DOHH2 (cell line): ENCODE results near the gene SNRPA.
A peak's percentile ranks its signal among the peaks of the same experiment; 100 is the strongest.

Experiments
- H3F3A ChIP-seq: fragments of 200-600 bp; sonication (generic), shearing (Covaris generic); 2 replicates; pipeline ENCODE4 v1.6.0; 2016; ENCODE audit warnings: antibody characterized with exemption, mild to moderate bottlenecking; ENCODE audit not compliant: control insufficient read depth, insufficient read depth
- H3K27ac ChIP-seq: fragments of 200-600 bp; sonication (generic); 2 replicates; pipeline ENCODE4 v1.5.1; 2014; ENCODE audit warnings: low read depth, mild to moderate bottlenecking, low read length, moderate library complexity
- H3K27me3 ChIP-seq: fragments of 200-600 bp; sonication (generic); 2 replicates; pipeline ENCODE4 v1.6.1; 2014; ENCODE audit warnings: mild to moderate bottlenecking, low read length, mixed read lengths; ENCODE audit not compliant: control insufficient read depth
- H3K36me3 ChIP-seq: fragments of 200-600 bp; sonication (generic); 2 replicates; pipeline ENCODE4 v1.6.1; 2014; ENCODE audit warnings: mild to moderate bottlenecking, low read length, moderate library complexity, mixed read lengths; ENCODE audit not compliant: control insufficient read depth
- H3K4me1 ChIP-seq: fragments of 200-600 bp; sonication (generic); 2 replicates; pipeline ENCODE4 v1.6.1; 2014; ENCODE audit warnings: mild to moderate bottlenecking, low read length, mixed read lengths; ENCODE audit not compliant: control insufficient read depth
- H3K4me2 ChIP-seq: fragments of 200-600 bp; sonication (generic); 2 replicates; pipeline ENCODE4 v1.6.0; 2014; ENCODE audit warnings: mild to moderate bottlenecking, low read length, moderate library complexity
- H3K4me3 ChIP-seq: fragments of 200-600 bp; sonication (generic); 2 replicates; pipeline ENCODE4 v1.5.1; 2014; ENCODE audit warnings: mild to moderate bottlenecking, low read length, mixed read lengths
- H3K79me2 ChIP-seq: fragments of 200-600 bp; sonication (generic); 2 replicates; pipeline ENCODE4 v1.6.1; 2014; ENCODE audit warnings: mild to moderate bottlenecking, low read length, mixed read lengths; ENCODE audit not compliant: control insufficient read depth
- H3K9me2 ChIP-seq: fragments of 200-600 bp; sonication (generic); replicated peaks from 2 replicates; pipeline ENCODE4 v1.6.1; 2014; ENCODE audit warnings: mild to moderate bottlenecking, low read length, mixed read lengths; ENCODE audit not compliant: control insufficient read depth
- H3K9me3 ChIP-seq: fragments of 200-600 bp; sonication (generic); 2 replicates; pipeline ENCODE4 v1.6.1; 2014; ENCODE audit warnings: antibody characterized with exemption, low read length, mixed read lengths; ENCODE audit not compliant: control insufficient read depth, insufficient read depth
- H4K20me1 ChIP-seq: fragments of 200-600 bp; sonication (generic); 2 replicates; pipeline ENCODE4 v1.6.0; 2014; ENCODE audit warnings: low read depth, mild to moderate bottlenecking, antibody characterized with exemption, low read length, moderate library complexity; ENCODE audit not compliant: control insufficient read depth, insufficient read depth
- CTCF ChIP-seq: fragments of 200-600 bp; sonication (generic); IDR thresholded peaks from one replicate; pipeline ENCODE4 v1.5.1; 2014; ENCODE audit warnings: antibody characterized with exemption, mild to moderate bottlenecking, low read depth, low read length; ENCODE audit not compliant: poor library complexity, severe bottlenecking
- EZH2phosphoT487 ChIP-seq: fragments of 200-600 bp; sonication (generic); IDR thresholded peaks from 2 replicates; pipeline ENCODE4 v1.6.1; 2017; ENCODE audit warnings: borderline replicate concordance, mild to moderate bottlenecking, antibody characterized with exemption, low read length, moderate library complexity, mixed read lengths

The SNRPA gene

DNA sequence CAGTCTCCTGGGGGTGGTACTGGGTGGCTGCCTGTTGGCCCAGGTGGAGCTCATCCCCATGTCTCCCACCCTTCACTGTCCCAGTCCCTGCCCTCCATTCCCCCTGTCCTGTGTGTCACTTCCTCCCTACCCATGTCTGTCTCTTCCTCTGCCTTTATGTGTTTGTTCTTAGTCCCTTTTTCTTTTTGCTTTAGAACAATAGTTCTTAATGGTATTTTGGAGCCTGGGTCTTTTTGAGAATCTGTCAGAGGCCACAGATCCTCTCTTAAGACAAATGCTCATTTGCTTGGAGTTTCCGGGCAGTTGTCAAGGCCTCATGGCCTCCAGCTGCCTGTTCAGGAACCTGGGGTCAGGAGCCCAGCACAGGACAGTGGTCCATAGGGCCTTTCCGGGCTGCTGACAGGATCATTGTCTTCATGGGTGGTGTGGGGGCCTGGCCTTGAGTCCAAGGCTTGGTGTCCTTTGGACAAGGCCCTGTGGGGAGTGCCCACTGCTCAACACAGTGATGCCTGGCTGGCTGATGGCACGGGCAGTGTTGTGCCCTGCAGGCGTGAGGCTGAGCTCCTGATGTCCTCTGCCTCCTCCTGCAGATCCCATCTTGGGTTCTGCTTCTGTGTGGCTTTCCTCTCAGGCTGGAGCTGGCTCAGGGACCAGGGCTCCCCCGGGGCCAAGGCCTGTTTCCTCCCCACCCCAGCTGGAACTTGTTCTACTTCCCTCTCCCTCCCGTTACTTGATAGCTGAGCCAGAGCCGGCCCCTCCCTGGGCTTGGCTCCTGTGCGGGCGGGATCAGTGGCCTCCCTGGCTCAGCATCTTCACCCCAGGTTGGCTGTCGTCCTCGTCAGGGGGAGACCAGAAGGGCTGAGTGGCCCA, 51.5 kb downstream of the SNRPA start:
- no peaks in the 10 kb centered on the region for H3K9me3 ChIP-seq
- no peaks in the 10 kb centered on the region for H3K9me2 ChIP-seq
- peak overlapping the region; percentile 66 for H3K4me3 ChIP-seq
- no peaks in the 10 kb centered on the region for H3K27me3 ChIP-seq
- H3F3A ChIP-seq: peaks cover 9% of the 10 kb centered on the region
- H3K27ac ChIP-seq: peak overlapping the region; percentile 75
- peaks cover 74% of the 10 kb centered on the region for H3K36me3 ChIP-seq
- peaks cover 53% of the 10 kb centered on the region for H4K20me1 ChIP-seq
- peaks cover 84% of the 10 kb centered on the region for H3K79me2 ChIP-seq
- H3K4me2 ChIP-seq: peak overlapping the region; percentile 84
- no peak for TF ChIP-seq CTCF
- no peak for TF ChIP-seq EZH2phosphoT487
- peaks cover 87% of the 10 kb centered on the region for H3K4me1 ChIP-seq

- peaks cover 9% of the 10 kb centered on the region for H3F3A ChIP-seq
- H3K36me3 ChIP-seq: peaks cover 82% of the 10 kb centered on the region
- H3K9me2 ChIP-seq: no peaks in the 10 kb centered on the region
- H3K27me3 ChIP-seq: no peaks in the 10 kb centered on the region
- no peaks in the 10 kb centered on the region for H3K9me3 ChIP-seq
- H3K4me3 ChIP-seq: peak overlapping the region; percentile 66
- peak overlapping the region; percentile 84 for H3K4me2 ChIP-seq
- no peak for TF ChIP-seq EZH2phosphoT487
- no peak for TF ChIP-seq CTCF
- peak overlapping the region; percentile 75 for H3K27ac ChIP-seq
- H3K4me1 ChIP-seq: peaks cover 80% of the 10 kb centered on the region
- peaks cover 90% of the 10 kb centered on the region for H3K79me2 ChIP-seq
- peaks cover 57% of the 10 kb centered on the region for H4K20me1 ChIP-seq
Observed at GRCh38 chr19:40803170-40803856, 52.3 kb downstream of the SNRPA start.

DNA sequence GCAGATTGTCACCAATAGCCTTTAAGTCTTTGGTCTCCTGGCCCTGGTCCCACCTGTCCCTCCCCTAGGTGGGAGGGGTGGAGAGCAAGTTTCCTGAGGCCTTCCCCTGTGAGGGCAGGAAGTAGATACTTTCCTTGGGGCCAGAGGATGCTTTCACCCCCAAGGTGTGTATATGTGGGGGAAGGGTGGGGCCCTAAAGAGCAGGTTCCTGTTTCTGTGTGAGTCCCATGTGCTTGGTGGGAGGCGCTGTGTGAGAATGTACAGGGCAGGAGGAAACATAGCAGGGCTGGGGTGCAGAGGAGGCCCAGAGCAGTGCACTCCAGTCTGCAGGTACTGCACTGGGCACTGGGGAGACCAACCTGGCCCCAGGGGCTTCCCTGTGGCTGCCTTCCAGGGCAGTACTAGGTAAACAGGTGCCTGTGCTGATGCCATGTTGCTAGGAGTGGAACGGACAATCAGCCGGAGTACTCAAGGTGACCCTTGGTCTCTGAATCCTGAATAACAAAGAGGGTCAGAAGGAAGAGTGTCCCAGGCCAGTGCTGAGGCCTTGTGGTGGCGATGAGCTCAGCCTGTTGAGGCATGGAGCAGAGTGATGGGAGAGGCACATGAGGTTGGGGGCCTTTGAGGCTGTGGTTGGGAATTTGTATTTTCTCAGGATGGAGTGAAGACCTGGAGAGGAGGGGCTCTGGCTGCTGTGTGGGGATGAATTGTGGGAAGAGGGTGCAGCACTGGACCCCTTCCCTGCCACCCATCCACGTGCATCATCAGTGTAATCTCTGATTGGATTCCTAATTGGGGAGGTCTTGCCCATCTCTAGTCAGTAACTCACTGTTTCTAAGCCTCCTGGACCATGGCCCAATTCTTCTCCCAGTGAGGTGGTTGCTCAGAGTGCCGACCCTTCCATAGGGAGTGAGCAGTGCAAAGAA, 53.1 kb downstream of the SNRPA start:
- Histone ChIP-seq H3K27ac (peak overlapping the region; percentile 75), H3K36me3 (peaks cover 90% of the 10 kb centered on the region), H3F3A (peaks cover 9% of the 10 kb centered on the region), H4K20me1 (peaks cover 57% of the 10 kb centered on the region), H3K79me2 (peaks cover 90% of the 10 kb centered on the region), H3K4me1 (peaks cover 78% of the 10 kb centered on the region), H3K27me3 (no peaks in the 10 kb centered on the region), H3K9me3 (no peaks in the 10 kb centered on the region), H3K9me2 (no peaks in the 10 kb centered on the region), H3K4me3 (peak overlapping the region; percentile 66), H3K4me2 (peak overlapping the region; percentile 84)
- TF ChIP-seq CTCF (peak; percentile 36), EZH2phosphoT487 (no peak)
